ENCODE data around the gene RGS19.

The RGS19 gene

GRCh38 chr20:64073476-64074183 is 5.7 kb downstream of the RGS19 start:
- no peaks in the 10 kb centered on the region for H3K9me3 ChIP-seq (ENCODE audit: severe bottlenecking)
- H3K27me3 ChIP-seq (ENCODE audit: insufficient read depth, poor library complexity, severe bottlenecking), result no peaks in the 10 kb centered on the region
- H3K27ac ChIP-seq (ENCODE audit: poor library complexity, severe bottlenecking), result no peak overlapping the region
- H3K4me3 ChIP-seq (ENCODE audit: severe bottlenecking), result no peak overlapping the region
- H3K36me3 ChIP-seq (ENCODE audit: low read depth), result no peaks in the 10 kb centered on the region
- TF ChIP-seq CTCF (IDR thresholded peaks at IDR 0.05; ENCODE audit: poor library complexity, severe bottlenecking), result no peak
- DNase-seq (ENCODE audit: low spot score) (no peak), ATAC-seq (ENCODE audit: low read depth) (no peak)
- peaks cover 6% of the 10 kb centered on the region for H3K4me1 ChIP-seq (ENCODE audit: insufficient read depth, poor library complexity, severe bottlenecking)

GRCh38 chr20:64072498-64073063 is 6.7 kb downstream of the RGS19 start:
- no peaks in the 10 kb centered on the region for H3K9me3 ChIP-seq (ENCODE audit: severe bottlenecking)
- TF ChIP-seq CTCF (IDR thresholded peaks at IDR 0.05; ENCODE audit: poor library complexity, severe bottlenecking), result no peak
- ATAC-seq (ENCODE audit: low read depth) (no peak), DNase-seq (ENCODE audit: low spot score) (no peak)
- no peak overlapping the region for H3K27ac ChIP-seq (ENCODE audit: poor library complexity, severe bottlenecking)
- no peaks in the 10 kb centered on the region for H3K4me1 ChIP-seq (ENCODE audit: insufficient read depth, poor library complexity, severe bottlenecking)
- no peak overlapping the region for H3K4me3 ChIP-seq (ENCODE audit: severe bottlenecking)
- no peaks in the 10 kb centered on the region for H3K27me3 ChIP-seq (ENCODE audit: insufficient read depth, poor library complexity, severe bottlenecking)
- no peaks in the 10 kb centered on the region for H3K36me3 ChIP-seq (ENCODE audit: low read depth)

- DNase-seq (ENCODE audit: low spot score), result no peak
- H3K27me3 ChIP-seq (ENCODE audit: insufficient read depth, poor library complexity, severe bottlenecking), result no peaks in the 10 kb centered on the region
- H3K36me3 ChIP-seq (ENCODE audit: low read depth), result no peaks in the 10 kb centered on the region
- H3K4me1 ChIP-seq (ENCODE audit: insufficient read depth, poor library complexity, severe bottlenecking), result peaks cover 2% of the 10 kb centered on the region
- no peak for TF ChIP-seq CTCF (IDR thresholded peaks at IDR 0.05; ENCODE audit: poor library complexity, severe bottlenecking)
- H3K27ac ChIP-seq (ENCODE audit: poor library complexity, severe bottlenecking), result no peak overlapping the region
- ATAC-seq (ENCODE audit: low read depth), result no peak
- H3K9me3 ChIP-seq (ENCODE audit: severe bottlenecking), result no peaks in the 10 kb centered on the region
- no peak overlapping the region for H3K4me3 ChIP-seq (ENCODE audit: severe bottlenecking)
These were observed 7.7 kb downstream of the RGS19 start for GRCh38 chr20:64071341-64072332.

- H3K27me3 ChIP-seq (ENCODE audit: insufficient read depth, poor library complexity, severe bottlenecking), result no peaks in the 10 kb centered on the region
- TF ChIP-seq CTCF (IDR thresholded peaks at IDR 0.05; ENCODE audit: poor library complexity, severe bottlenecking), result no peak
- ATAC-seq (ENCODE audit: low read depth) (no peak), DNase-seq (ENCODE audit: low spot score) (no peak)
- no peaks in the 10 kb centered on the region for H3K36me3 ChIP-seq (ENCODE audit: low read depth)
- H3K4me3 ChIP-seq (ENCODE audit: severe bottlenecking), result no peak overlapping the region
- no peaks in the 10 kb centered on the region for H3K9me3 ChIP-seq (ENCODE audit: severe bottlenecking)
- H3K4me1 ChIP-seq (ENCODE audit: insufficient read depth, poor library complexity, severe bottlenecking), result peaks cover 14% of the 10 kb centered on the region
- no peak overlapping the region for H3K27ac ChIP-seq (ENCODE audit: poor library complexity, severe bottlenecking)
These were observed 8.9 kb downstream of the RGS19 start for GRCh38 chr20:64070244-64070993.

Measured in RWPE2 (cell line).